A549 (cell line): ENCODE results near the gene KCNQ1.

Experiments
- CHD2 ChIP-seq: fragments of 150-350 bp; IDR thresholded peaks from 2 replicates; pipeline ENCODE4 v1.6.1; 2014; ENCODE audit warnings: low read length; ENCODE audit not compliant: partially characterized antibody
- KDM5A ChIP-seq: fragments of 200-600 bp; sonication (generic); IDR thresholded peaks from 2 replicates; pipeline ENCODE4 v1.6.1; 2016; ENCODE audit warnings: antibody characterized with exemption, mild to moderate bottlenecking
- PHF8 ChIP-seq: fragments of 200-600 bp; sonication (generic); IDR thresholded peaks from 2 replicates; pipeline ENCODE4 v1.6.1; 2016; ENCODE audit warnings: low read depth, mild to moderate bottlenecking, antibody characterized with exemption, moderate library complexity, borderline replicate concordance
- POLR2A ChIP-seq: IDR thresholded peaks from 2 replicates; pipeline ENCODE4 v1.6.1; 2012; ENCODE audit warnings: mild to moderate bottlenecking, low read length
- TF ChIP-seq, protein P1 (sequence below): fragments of >200 bp; sonication (Bioruptor Twin); formaldehyde crosslinking; IDR thresholded peaks from 3 replicates; pipeline ENCODE4 v1.5.1; 2016
- TF ChIP-seq, protein P2 (sequence below): IDR thresholded peaks from 2 replicates; pipeline ENCODE4 v1.6.1; 2012

DNA sequence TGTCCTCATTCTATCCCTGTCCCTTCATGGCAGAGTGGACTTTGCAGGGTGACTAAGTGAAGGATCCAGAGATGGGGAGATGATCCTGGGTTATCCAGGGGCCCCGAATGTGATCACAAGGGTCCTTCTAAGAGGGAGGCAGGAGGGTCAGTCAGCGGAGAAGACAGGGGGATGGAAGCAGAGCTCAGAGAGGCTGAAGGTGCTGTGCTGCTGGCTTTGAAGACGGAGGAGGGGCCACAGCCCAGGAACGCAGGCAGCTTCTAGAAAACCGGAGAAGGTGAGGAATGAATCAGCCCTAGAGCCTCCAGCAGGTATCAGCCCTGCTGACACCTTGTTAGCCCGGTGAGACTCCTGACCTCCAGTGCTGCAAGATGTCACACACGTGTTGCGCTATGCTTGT is 377.1 kb downstream of the KCNQ1 start:
- TF ChIP-seq, protein P1, sequence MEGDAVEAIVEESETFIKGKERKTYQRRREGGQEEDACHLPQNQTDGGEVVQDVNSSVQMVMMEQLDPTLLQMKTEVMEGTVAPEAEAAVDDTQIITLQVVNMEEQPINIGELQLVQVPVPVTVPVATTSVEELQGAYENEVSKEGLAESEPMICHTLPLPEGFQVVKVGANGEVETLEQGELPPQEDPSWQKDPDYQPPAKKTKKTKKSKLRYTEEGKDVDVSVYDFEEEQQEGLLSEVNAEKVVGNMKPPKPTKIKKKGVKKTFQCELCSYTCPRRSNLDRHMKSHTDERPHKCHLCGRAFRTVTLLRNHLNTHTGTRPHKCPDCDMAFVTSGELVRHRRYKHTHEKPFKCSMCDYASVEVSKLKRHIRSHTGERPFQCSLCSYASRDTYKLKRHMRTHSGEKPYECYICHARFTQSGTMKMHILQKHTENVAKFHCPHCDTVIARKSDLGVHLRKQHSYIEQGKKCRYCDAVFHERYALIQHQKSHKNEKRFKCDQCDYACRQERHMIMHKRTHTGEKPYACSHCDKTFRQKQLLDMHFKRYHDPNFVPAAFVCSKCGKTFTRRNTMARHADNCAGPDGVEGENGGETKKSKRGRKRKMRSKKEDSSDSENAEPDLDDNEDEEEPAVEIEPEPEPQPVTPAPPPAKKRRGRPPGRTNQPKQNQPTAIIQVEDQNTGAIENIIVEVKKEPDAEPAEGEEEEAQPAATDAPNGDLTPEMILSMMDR = no peak
- TF ChIP-seq KDM5A (no peak), PHF8 (no peak), CHD2 (no peak), POLR2A (no peak)
- TF ChIP-seq, protein P2, sequence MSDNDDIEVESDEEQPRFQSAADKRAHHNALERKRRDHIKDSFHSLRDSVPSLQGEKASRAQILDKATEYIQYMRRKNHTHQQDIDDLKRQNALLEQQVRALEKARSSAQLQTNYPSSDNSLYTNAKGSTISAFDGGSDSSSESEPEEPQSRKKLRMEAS = no peak
